Neuron (in vitro differentiated cells): Measurements from ENCODE around the gene TTLL5.

ENCODE experiments used
- H2AFZ ChIP-seq: one replicate; pipeline ENCODE4 v1.6.1; 2013; ENCODE audit warnings: low read depth, mild to moderate bottlenecking, inconsistent platforms, low read length, moderate library complexity
- H3K27me3 ChIP-seq: one replicate; pipeline ENCODE4 v1.6.1; 2013; ENCODE audit warnings: low read length; ENCODE audit not compliant: insufficient read depth
- H3K36me3 ChIP-seq: one replicate; pipeline ENCODE4 v1.6.1; 2013; ENCODE audit warnings: low read length; ENCODE audit not compliant: insufficient read depth
- H3K4me1 ChIP-seq: one replicate; pipeline ENCODE4 v1.6.1; 2013; ENCODE audit warnings: low read length; ENCODE audit not compliant: insufficient read depth
- H3K4me3 ChIP-seq: 2 replicates; pipeline ENCODE4 v1.5.1; 2013; ENCODE audit warnings: mild to moderate bottlenecking, low read length, moderate library complexity
- H3K9me3 ChIP-seq: one replicate; pipeline ENCODE4 v1.6.1; 2013; ENCODE audit warnings: low read length

The TTLL5 gene

GRCh38 chr14:75848167-75848913 is 187.3 kb downstream of the TTLL5 start:
- Histone ChIP-seq H3K36me3 (no peaks in the 10 kb centered on the region), H2AFZ (no peak overlapping the region), H3K9me3 (no peaks in the 10 kb centered on the region), H3K4me3 (no peak overlapping the region), H3K27me3 (no peaks in the 10 kb centered on the region), H3K4me1 (peaks cover 7% of the 10 kb centered on the region)

DNA sequence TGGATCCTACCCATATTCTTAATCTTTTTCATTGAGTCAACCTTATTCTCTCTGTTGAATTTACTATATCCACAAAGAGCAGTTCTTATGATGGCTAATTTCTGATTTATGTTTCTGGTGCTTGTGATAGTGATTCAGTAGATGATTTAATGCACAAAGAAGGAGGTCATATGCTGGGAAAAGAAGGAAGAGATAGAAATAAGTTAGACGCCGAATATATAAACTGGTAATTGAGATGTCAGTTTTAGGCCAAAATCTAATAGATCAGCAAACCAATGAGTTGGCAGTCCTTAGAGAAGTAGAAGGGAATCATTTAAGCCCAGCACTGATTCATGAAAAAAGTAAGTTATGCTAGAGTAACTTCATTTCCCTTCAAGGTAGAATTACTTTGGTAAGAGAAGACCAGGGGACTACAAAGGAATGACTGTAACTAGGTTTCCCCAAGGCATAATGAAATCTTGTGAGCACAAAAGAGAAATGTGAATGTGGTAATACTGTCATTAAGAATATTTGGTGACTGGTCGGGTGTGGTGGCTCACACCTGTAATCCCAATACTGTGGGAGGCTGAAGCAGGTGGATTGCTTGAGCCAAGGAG is 188.4 kb downstream of the TTLL5 start:
- Histone ChIP-seq H2AFZ (no peak overlapping the region), H3K4me1 (peaks cover 7% of the 10 kb centered on the region)

GRCh38 chr14:75851574-75851866 is 190.5 kb downstream of the TTLL5 start:
- no peaks in the 10 kb centered on the region for H3K9me3 ChIP-seq
- peaks cover 7% of the 10 kb centered on the region for H3K4me1 ChIP-seq
- no peak overlapping the region for H3K4me3 ChIP-seq
- H3K36me3 ChIP-seq = peaks cover 3% of the 10 kb centered on the region
- no peaks in the 10 kb centered on the region for H3K27me3 ChIP-seq
- H2AFZ ChIP-seq = no peak overlapping the region

More for the DNA sequence above, 188.4 kb downstream of the TTLL5 start:
- Histone ChIP-seq H3K4me3 (no peak overlapping the region), H3K27me3 (no peaks in the 10 kb centered on the region), H3K36me3 (no peaks in the 10 kb centered on the region), H3K9me3 (no peaks in the 10 kb centered on the region)

GRCh38 chr14:75854111-75854799 is 193.2 kb downstream of the TTLL5 start:
- peaks cover 4% of the 10 kb centered on the region for H3K4me1 ChIP-seq
- H3K9me3 ChIP-seq = no peaks in the 10 kb centered on the region
- no peaks in the 10 kb centered on the region for H3K27me3 ChIP-seq
- H3K36me3 ChIP-seq = peaks cover 3% of the 10 kb centered on the region
- no peak overlapping the region for H2AFZ ChIP-seq
- no peak overlapping the region for H3K4me3 ChIP-seq

DNA sequence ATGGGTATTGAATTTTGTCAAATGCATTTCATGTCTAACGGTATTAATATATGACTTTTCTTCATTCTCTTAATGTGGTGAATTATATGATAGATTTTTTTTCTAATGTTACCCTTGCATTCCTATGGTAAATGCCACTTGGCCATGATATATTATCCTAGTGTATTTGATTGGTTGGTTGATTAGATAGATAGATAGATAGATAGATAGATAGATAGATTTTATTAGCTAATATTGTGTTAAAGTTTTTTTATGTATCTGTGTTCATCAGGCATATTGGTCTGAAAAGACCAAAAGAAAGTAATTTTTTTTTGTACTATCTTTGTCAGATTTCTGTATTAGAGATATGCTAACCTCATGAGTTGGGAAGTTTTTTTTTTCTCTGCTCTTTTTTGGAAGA is 196.2 kb downstream of the TTLL5 start:
- H3K36me3 ChIP-seq = peaks cover 3% of the 10 kb centered on the region
- H3K27me3 ChIP-seq = no peaks in the 10 kb centered on the region
- no peak overlapping the region for H2AFZ ChIP-seq
- no peak overlapping the region for H3K4me3 ChIP-seq
- no peaks in the 10 kb centered on the region for H3K9me3 ChIP-seq
- H3K4me1 ChIP-seq = peaks cover 4% of the 10 kb centered on the region

DNA sequence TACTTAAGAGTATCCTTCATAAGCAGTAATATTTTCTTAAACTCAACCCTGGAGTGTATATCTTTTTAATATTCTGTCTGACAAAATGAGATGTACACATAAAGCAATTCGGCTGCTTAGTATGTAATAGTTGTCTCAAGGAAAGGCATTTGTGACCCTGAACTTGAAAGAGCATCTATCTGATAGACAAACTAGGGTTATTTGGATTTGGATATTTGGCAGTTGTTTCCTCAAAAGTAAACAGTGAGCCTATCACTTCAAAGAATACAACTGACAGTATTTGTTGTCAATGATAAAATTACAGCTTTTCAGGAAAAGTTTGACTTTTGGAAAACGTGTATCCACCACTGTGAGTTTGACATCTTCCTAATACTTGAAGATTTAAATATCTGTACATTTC is 197.3 kb downstream of the TTLL5 start:
- no peak overlapping the region for H3K4me3 ChIP-seq
- H2AFZ ChIP-seq = no peak overlapping the region
- no peaks in the 10 kb centered on the region for H3K9me3 ChIP-seq
- H3K36me3 ChIP-seq = peaks cover 5% of the 10 kb centered on the region
- no peaks in the 10 kb centered on the region for H3K27me3 ChIP-seq
- peaks cover 4% of the 10 kb centered on the region for H3K4me1 ChIP-seq

GRCh38 chr14:75859746-75860145 is 198.7 kb downstream of the TTLL5 start:
- peaks cover 8% of the 10 kb centered on the region for H3K36me3 ChIP-seq
- no peaks in the 10 kb centered on the region for H3K9me3 ChIP-seq
- H2AFZ ChIP-seq = no peak overlapping the region
- no peaks in the 10 kb centered on the region for H3K27me3 ChIP-seq
- peaks cover 4% of the 10 kb centered on the region for H3K4me1 ChIP-seq
- H3K4me3 ChIP-seq = no peak overlapping the region

DNA sequence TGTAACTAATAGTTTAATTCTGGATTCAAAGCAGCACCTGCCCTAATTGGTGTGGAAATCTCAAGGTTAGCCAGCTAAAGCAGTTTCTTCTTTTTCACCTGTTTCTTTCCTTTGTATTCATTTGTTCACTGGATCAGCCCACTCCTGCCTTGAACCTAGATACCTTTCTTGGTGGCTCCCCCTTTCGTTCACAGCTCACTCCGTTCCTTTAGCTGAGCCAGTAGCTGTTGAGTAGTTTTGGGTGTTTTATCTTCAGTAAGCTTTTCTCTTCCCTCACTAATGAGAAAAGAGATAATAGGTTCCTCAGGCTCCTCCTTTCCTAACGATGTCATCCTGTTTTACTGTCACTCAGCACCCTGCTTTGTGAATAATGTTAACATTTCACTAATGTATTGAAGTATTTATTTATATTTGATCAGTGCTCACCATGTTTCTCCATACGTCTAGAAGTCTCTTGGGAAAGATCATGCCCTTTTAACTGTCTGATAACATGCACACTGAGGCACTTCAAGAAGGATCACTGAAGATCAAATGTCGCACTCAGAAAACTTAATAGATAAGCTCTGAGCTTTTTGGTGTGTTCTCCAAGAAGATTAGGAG is 199.6 kb downstream of the TTLL5 start:
- Histone ChIP-seq H2AFZ (no peak overlapping the region), H3K4me3 (no peak overlapping the region)

GRCh38 chr14:75861161-75861621 is 200.1 kb downstream of the TTLL5 start:
- Histone ChIP-seq H3K4me3 (no peak overlapping the region), H3K4me1 (peaks cover 4% of the 10 kb centered on the region), H3K27me3 (no peaks in the 10 kb centered on the region), H2AFZ (no peak overlapping the region), H3K9me3 (no peaks in the 10 kb centered on the region), H3K36me3 (peaks cover 6% of the 10 kb centered on the region)

More for the DNA sequence above, 199.6 kb downstream of the TTLL5 start:
- Histone ChIP-seq H3K9me3 (no peaks in the 10 kb centered on the region), H3K27me3 (no peaks in the 10 kb centered on the region), H3K4me1 (peaks cover 4% of the 10 kb centered on the region), H3K36me3 (peaks cover 6% of the 10 kb centered on the region)

- Histone ChIP-seq H3K27me3 (no peaks in the 10 kb centered on the region), H3K9me3 (no peaks in the 10 kb centered on the region), H2AFZ (no peak overlapping the region), H3K36me3 (peaks cover 6% of the 10 kb centered on the region), H3K4me3 (no peak overlapping the region), H3K4me1 (peaks cover 10% of the 10 kb centered on the region)
Measured at GRCh38 chr14:75863221-75863620, 202.2 kb downstream of the TTLL5 start.

- Histone ChIP-seq H2AFZ (no peak overlapping the region), H3K36me3 (peaks cover 6% of the 10 kb centered on the region), H3K4me1 (peaks cover 14% of the 10 kb centered on the region)
Measured at GRCh38 chr14:75864352-75864751, 203.3 kb downstream of the TTLL5 start.

DNA sequence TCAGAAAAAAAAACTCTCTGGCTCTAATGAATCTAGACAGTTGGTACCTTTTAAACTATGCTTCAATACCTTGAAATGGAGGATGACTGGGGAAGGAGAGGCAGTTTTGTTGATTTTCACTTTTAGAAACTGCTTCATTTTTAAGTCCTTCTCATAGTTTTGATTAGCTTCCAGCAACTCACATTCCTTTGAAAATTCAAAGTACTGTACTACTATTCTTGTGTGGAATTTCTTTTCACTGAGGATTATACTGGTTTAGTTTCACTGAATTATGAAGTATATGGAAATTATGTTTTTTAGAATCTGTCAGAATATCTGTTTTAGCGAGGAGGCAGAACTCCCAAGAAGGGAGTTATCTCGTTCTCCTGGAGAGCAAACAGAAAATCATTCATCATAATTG is 204.5 kb downstream of the TTLL5 start:
- Histone ChIP-seq H3K27me3 (no peaks in the 10 kb centered on the region), H3K4me3 (no peak overlapping the region), H2AFZ (no peak overlapping the region), H3K36me3 (peaks cover 6% of the 10 kb centered on the region), H3K4me1 (peaks cover 14% of the 10 kb centered on the region), H3K9me3 (no peaks in the 10 kb centered on the region)

More at GRCh38 chr14:75864352-75864751, 203.3 kb downstream of the TTLL5 start:
- Histone ChIP-seq H3K27me3 (no peaks in the 10 kb centered on the region), H3K9me3 (no peaks in the 10 kb centered on the region), H3K4me3 (no peak overlapping the region)

DNA sequence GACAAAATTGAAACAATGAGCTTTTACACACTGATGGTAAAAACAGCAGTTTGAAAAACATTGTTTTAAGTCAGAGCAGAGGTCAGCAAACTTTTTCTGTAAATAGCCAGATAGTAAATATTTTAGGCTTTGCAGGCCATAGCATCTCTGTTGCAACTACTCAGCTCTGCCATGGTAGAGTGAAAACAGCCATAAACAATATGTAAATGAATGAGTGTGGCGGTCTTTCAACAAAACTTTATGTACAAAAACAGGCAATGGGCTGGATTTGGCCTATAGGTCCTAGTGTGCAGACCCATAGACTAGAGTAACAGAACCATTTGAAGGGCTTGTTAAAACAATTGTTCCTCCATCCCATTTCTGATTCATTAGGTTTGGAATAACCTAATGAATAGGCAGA is 205.9 kb downstream of the TTLL5 start:
- no peaks in the 10 kb centered on the region for H3K27me3 ChIP-seq
- peaks cover 14% of the 10 kb centered on the region for H3K4me1 ChIP-seq
- H2AFZ ChIP-seq = no peak overlapping the region
- peaks cover 6% of the 10 kb centered on the region for H3K36me3 ChIP-seq
- no peak overlapping the region for H3K4me3 ChIP-seq
- no peaks in the 10 kb centered on the region for H3K9me3 ChIP-seq
